Upper lobe of left lung (tissue), 4 donors: ENCODE data around the gene SERGEF.

ENCODE experiments used
- CTCF ChIP-seq, 6 experiments: fragments of 450-650 bp in 4 of 6; fragments of 200-600 bp in 2 of 6; sonication (generic) in 2 of 6; IDR thresholded peaks; one replicate each; pipeline ENCODE4 v1.5.1; 2016 to 2019; ENCODE audit warnings: antibody characterized with exemption in 6 of 6
- POLR2A ChIP-seq, 4 donors: fragments of 450-650 bp; IDR thresholded peaks; one replicate each; pipeline ENCODE4 v1.5.1; 2016 to 2017; ENCODE audit warnings: antibody characterized with exemption in 4 of 4, mild to moderate bottlenecking in 2 of 4

- TF ChIP-seq CTCF (IDR thresholded peaks at IDR 0.05) = no peak
- TF ChIP-seq POLR2A (IDR thresholded peaks at IDR 0.05) = no peak
Observed at GRCh38 chr11:17992916-17993315, 19.9 kb downstream of the SERGEF start.
